HG03175 (cell line): ENCODE data around the gene NAA10.

Source experiments
- ATAC-seq: cut with Tn5 transposase; IDR thresholded peaks from one replicate; pipeline ENCODE4 v1.9.1; 2021; ENCODE audit warnings: mild to moderate bottlenecking, moderate library complexity; ENCODE audit not compliant: unreplicated experiment

NAA10 gene

GRCh38 chrX:153930011-153930910, 4.6 kb downstream of the NAA10 start:
- ATAC-seq = no peak

GRCh38 chrX:153929576-153929975, 5.3 kb downstream of the NAA10 start:
- ATAC-seq = no peak

GRCh38 chrX:153928846-153929245, 6.0 kb downstream of the NAA10 start:
- no peak for ATAC-seq

GRCh38 chrX:153927922-153928760, 6.7 kb downstream of the NAA10 start:
- peak; percentile 75 for ATAC-seq

GRCh38 chrX:153927672-153927921, 7.2 kb downstream of the NAA10 start:
- no peak for ATAC-seq

- peak; percentile 46 for ATAC-seq
Measured at GRCh38 chrX:153926858-153927671, 7.8 kb downstream of the NAA10 start.

- ATAC-seq = peak; percentile 0
Measured at GRCh38 chrX:153926552-153926857, 8.3 kb downstream of the NAA10 start.

GRCh38 chrX:153925739-153926551, 8.9 kb downstream of the NAA10 start, which contains the start of gene ARHGAP4:
ARHGAP4 (minus strand) TSS chrX:153926264; CDS start chrX:153926202, 62 bp downstream.
- no peak for ATAC-seq

GRCh38 chrX:153925387-153925738, 9.5 kb downstream of the NAA10 start:
- ATAC-seq = no peak

- ATAC-seq = no peak
Measured at GRCh38 chrX:153924149-153924861, 10.5 kb downstream of the NAA10 start.

GRCh38 chrX:153922932-153923857, 11.6 kb downstream of the NAA10 start:
- no peak for ATAC-seq

GRCh38 chrX:153921511-153922446, 13.1 kb downstream of the NAA10 start:
- no peak for ATAC-seq

GRCh38 chrX:153921070-153921469, 13.8 kb downstream of the NAA10 start:
- ATAC-seq = no peak

- ATAC-seq = no peak
Measured at GRCh38 chrX:153920546-153920945, 14.3 kb downstream of the NAA10 start.

GRCh38 chrX:153919281-153919680, 15.6 kb downstream of the NAA10 start:
- no peak for ATAC-seq

- ATAC-seq = no peak
Measured at GRCh38 chrX:153917869-153918268, 17.0 kb downstream of the NAA10 start.

- ATAC-seq = no peak
Measured at GRCh38 chrX:153913701-153914100, 21.1 kb downstream of the NAA10 start.

- no peak for ATAC-seq
Measured at GRCh38 chrX:153913211-153913610, 21.6 kb downstream of the NAA10 start.
